NCI-H69 (cell line): ENCODE data around the gene KCNQ1.

Experiments
- DNase-seq: peaks from one replicate; lab custom pipeline; 2025; lab: John Stamatoyannopoulos, UW

The KCNQ1 gene

DNA sequence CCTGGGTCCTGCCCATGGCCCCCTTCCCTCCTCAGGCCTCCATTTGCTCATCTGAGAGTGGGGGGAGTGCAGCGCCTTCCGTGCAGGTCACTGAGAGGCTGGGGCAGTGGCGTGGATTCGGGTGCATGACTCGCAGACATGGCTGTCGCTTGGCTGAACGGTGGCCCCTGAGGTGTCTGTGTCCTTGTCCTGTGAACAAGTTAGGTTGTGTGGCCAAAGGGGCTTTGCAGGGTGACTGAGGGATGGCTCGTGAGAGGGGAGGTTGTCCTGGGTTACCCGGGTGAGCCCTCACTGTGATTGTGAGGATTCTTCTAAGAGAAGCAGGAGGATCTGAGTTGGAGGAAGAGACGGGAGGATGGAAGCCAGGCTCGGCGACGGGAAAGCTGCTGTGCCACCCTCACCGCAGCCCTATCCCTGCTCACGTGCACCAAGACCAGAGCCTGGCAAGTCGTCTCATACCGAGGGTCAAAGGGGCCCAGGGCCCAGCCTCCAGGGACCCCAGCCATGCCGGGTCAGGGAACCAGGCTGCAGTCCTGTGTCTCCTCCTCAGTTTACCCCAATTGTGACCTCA lies 79.1 kb downstream of the KCNQ1 start:
- no peak for DNase-seq

DNA sequence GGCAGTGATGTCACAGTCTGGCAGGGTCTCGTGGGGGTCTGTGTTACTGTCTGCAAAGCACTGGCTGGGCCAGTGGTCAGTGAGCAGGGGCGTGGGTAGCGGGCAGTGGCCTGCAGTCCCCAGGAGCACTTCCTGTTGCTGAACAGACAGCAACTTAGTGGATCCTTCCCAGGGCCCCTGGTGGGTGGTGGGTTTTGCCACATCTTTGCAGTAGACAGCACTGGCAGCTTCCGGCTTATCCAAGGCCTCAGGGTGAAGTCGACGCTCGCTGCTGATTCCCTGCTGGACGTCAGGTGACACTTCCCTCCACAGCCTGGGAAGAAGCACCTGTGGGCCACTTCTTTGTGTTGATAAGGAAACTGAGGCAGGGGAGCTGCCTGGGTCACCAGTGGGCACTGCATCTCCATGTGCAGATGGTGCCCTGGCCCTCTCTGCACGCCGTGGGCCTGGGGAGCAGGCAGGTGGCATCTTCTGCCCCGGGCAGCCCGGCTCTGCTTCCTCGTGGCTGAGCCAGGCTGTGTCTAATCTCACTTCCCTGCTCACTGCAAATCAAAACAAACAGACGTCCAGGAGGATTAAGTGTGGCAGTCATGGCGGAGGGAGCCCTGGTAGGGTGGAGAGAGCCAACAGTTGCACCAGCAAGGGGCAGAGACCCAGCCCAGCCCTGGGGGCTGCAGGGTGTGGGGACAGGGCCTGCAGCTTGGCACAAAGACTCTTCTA lies 79.8 kb downstream of the KCNQ1 start:
- DNase-seq, result peak; percentile 15

DNA sequence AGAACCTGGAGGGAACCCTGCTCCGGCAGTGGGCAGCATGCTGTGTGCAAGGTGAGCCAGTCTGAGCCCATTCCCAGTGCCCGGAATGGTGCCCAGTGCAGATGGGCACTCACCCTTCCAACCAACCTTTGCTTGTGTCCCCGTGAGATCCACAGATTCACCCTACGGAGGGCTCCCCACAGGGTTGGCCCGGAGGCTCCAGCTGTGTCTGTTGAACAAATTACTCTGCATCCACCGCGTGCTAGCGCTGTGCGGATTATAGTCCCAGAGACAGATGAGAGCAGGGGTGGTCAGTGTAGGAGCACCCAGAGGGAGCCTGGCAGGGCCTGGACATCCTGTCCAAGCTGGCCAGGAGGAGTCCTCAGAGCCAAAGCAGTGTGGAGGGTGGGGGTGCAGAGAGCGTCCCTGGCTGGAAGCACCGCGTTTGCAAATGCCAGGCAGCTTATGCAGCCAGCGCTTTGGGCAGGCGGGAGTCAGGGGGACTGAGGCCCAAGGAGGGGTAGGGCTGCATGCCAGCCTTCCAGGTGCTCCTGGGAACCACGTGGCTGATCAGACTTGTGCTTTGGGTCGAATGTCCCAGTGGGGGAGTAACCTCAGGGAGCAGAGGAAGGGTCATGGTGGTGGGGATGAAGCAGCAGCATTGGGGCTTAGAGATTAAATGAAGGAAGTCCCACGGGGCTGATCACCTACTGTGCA lies 80.5 kb downstream of the KCNQ1 start:
- DNase-seq, result no peak

- DNase-seq, result no peak
Measured at GRCh38 chr11:2525941-2526807, 81.4 kb downstream of the KCNQ1 start.

- DNase-seq, result no peak
Measured at GRCh38 chr11:2526808-2527381, 82.1 kb downstream of the KCNQ1 start.

- no peak for DNase-seq
Measured at GRCh38 chr11:2527621-2528291, 82.9 kb downstream of the KCNQ1 start.

- DNase-seq, result no peak
Measured at GRCh38 chr11:2528301-2529050, 83.7 kb downstream of the KCNQ1 start.

GRCh38 chr11:2529173-2529572 lies 84.4 kb downstream of the KCNQ1 start:
- DNase-seq, result no peak

GRCh38 chr11:2529636-2530035 lies 84.8 kb downstream of the KCNQ1 start:
- DNase-seq, result no peak

- DNase-seq, result no peak
Measured at GRCh38 chr11:2530131-2530854, 85.5 kb downstream of the KCNQ1 start.

- no peak for DNase-seq
Measured at GRCh38 chr11:2530855-2531200, 86.0 kb downstream of the KCNQ1 start.

DNA sequence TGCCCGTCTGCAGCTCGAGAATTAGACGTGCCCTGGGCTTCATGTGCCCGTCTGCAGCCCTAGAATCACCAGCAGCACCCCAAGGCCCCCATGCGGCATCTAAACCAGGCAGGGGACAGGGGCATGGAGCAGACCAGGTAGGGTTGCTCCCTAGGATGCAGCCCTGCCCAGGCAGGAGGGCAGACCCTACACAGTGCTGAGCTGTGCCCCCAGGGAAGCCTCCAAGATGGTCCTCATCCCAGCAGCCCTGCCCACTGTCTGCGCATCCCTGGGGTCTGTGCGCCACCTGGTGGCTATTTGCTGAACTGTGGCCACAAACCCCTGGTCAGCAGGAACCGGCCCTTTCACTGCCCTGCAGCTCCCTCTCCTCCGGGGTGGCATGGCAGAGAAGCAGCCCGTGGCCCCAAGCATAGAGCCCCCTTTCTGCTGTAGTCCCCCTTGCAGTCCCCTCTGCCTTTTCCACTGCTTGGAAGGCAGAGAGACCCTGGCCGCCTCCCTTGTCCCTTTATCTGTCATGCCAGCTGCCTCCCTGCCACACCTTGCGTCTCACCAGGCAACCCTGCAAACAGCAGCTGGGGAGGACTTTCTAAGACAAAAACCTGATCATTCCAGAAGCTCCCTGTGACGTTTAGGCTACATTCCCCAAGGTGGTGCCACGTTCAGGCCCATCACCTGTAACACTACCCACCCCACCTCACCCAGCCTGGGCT lies 86.6 kb downstream of the KCNQ1 start:
- DNase-seq, result peak; percentile 65

DNA sequence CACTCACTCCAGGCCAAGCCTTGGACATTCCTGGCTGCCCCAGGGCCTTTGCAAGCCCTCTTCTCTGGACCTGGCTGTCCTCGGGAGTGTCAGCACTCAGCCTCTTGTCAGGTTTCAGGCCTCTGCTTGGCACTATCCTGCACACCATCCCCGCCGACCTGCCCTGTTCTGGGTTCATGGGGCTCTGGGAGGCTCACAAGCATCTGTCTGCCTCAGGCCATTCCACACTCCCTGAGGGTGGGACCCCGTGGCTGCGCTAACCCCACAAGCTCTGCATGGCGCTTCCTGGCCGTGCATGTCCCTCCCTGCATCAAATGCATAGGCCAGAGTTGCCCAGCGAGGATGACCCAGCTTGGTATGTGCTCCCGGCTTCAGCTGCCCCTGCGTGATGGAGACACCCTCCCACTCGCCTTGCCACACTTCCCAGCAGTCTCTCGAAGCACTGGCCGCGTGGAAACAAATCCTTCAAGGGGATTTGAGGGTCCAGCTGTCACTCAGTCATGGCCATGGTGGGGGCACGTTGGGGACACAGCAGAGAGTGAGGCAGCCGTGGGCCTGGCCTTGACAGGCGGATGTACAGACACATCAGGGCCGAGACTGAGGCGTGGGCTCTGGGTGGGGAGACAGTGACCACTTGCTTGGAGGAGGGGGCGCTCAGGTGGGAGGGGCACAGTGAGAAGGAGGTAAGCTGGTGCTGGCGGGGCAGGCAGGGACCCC lies 87.3 kb downstream of the KCNQ1 start:
- DNase-seq, result peak; percentile 34

GRCh38 chr11:2532704-2533586 lies 88.1 kb downstream of the KCNQ1 start:
- DNase-seq, result peak; percentile 93

- DNase-seq, result no peak
Measured at GRCh38 chr11:2533587-2534133, 88.9 kb downstream of the KCNQ1 start.

- DNase-seq, result no peak
Measured at GRCh38 chr11:2534134-2534956, 89.5 kb downstream of the KCNQ1 start.
